GM23338 (cell line): ENCODE results near the gene DCAF6. TPM values are rescaled to one million over a fixed set of nuclear protein-coding genes. Genes with fewer than 3 reads are reported as not detected.

ENCODE experiments used
- ATAC-seq: fragments of 200-7000 bp; cut with Tn5 transposase; 3 replicates; pipeline ENCODE4 v1.9.1; 2020
- DNase-seq: peaks from one replicate; pipeline ENCODE4 v3.0.0-alpha.2; 2015; ENCODE audit warnings: low spot score
- H2AFZ ChIP-seq: fragments of 200-600 bp; sonication (generic); 2 replicates; pipeline ENCODE4 v1.8.0; 2016; ENCODE audit warnings: antibody characterized with exemption, mild to moderate bottlenecking, moderate library complexity
- H3F3A ChIP-seq: fragments of 200-600 bp; sonication (generic); replicated peaks from 2 replicates; pipeline ENCODE4 v1.8.0; 2017; ENCODE audit warnings: antibody characterized with exemption, mixed run types, low read depth
- H3K27ac ChIP-seq: fragments of 200-600 bp; sonication (generic); 2 replicates; pipeline ENCODE4 v1.6.1; 2016; ENCODE audit warnings: low read depth
- H3K27me3 ChIP-seq: fragments of 200-600 bp; sonication (generic); 2 replicates; pipeline ENCODE4 v1.8.0; 2016; ENCODE audit warnings: mild to moderate bottlenecking, mixed run types, moderate library complexity; ENCODE audit not compliant: insufficient read depth
- H3K36me3 ChIP-seq: fragments of 200-600 bp; sonication (generic); 2 replicates; pipeline ENCODE4 v1.8.0; 2016; ENCODE audit warnings: mild to moderate bottlenecking; ENCODE audit not compliant: insufficient read depth
- H3K4me1 ChIP-seq: fragments of 200-600 bp; sonication (generic); 2 replicates; pipeline ENCODE4 v1.8.0; 2016; ENCODE audit warnings: mild to moderate bottlenecking, moderate library complexity; ENCODE audit not compliant: insufficient read depth
- H3K4me2 ChIP-seq: fragments of 200-600 bp; sonication (generic); 2 replicates; pipeline ENCODE4 v1.7.1; 2017; ENCODE audit warnings: mixed run types
- H3K4me3 ChIP-seq: fragments of 200-600 bp; sonication (generic); 2 replicates; pipeline ENCODE4 v1.6.1; 2016; ENCODE audit warnings: mixed run types
- H3K79me2 ChIP-seq: fragments of 200-600 bp; sonication (generic); replicated peaks from 2 replicates; pipeline ENCODE4 v1.8.0; 2017; ENCODE audit warnings: mild to moderate bottlenecking; ENCODE audit not compliant: insufficient read depth
- H3K9me2 ChIP-seq: fragments of 200-600 bp; sonication (generic); 2 replicates; pipeline ENCODE4 v1.8.0; 2017; ENCODE audit not compliant: insufficient read depth
- H4K20me1 ChIP-seq: fragments of 200-600 bp; sonication (generic); replicated peaks from 2 replicates; pipeline ENCODE4 v1.8.0; 2017; ENCODE audit warnings: mild to moderate bottlenecking; ENCODE audit not compliant: insufficient read depth
- H3K27ac Mint-ChIP-seq: 2 replicates; pipeline ENCODE4 v1.8.0; 2020; ENCODE audit warnings: inconsistent platforms, mild to moderate bottlenecking, moderate library complexity, mixed read lengths
- H3K27me3 Mint-ChIP-seq: 3 replicates; pipeline ENCODE4 v1.8.0; 2022; ENCODE audit warnings: low read depth, mild to moderate bottlenecking, moderate library complexity, mixed read lengths, inconsistent platforms; ENCODE audit not compliant: insufficient read depth, poor library complexity
- H3K36me3 Mint-ChIP-seq: 3 replicates; pipeline ENCODE4 v1.8.0; 2021; ENCODE audit warnings: low read depth, mild to moderate bottlenecking, inconsistent platforms, moderate library complexity, mixed read lengths
- H3K4me1 Mint-ChIP-seq: 3 replicates; pipeline ENCODE4 v1.8.0; 2020; ENCODE audit warnings: mild to moderate bottlenecking, inconsistent platforms, mixed read lengths
- H3K4me3 Mint-ChIP-seq: 3 replicates; pipeline ENCODE4 v1.8.0; 2021; ENCODE audit warnings: moderate library complexity, mild to moderate bottlenecking, inconsistent platforms, mixed read lengths
- H3K9me3 Mint-ChIP-seq: 3 replicates; pipeline ENCODE4 v1.8.0; 2020; ENCODE audit warnings: moderate library complexity, mild to moderate bottlenecking, inconsistent platforms, mixed read lengths
- CREB1 ChIP-seq: fragments of 250-450 bp; sonication (Bioruptor Pico); IDR thresholded peaks from 2 replicates; pipeline ENCODE4 v1.5.0; 2020; ENCODE audit warnings: low read depth, mild to moderate bottlenecking, moderate library complexity
- ETS1 ChIP-seq: IDR thresholded peaks from 2 replicates; pipeline ENCODE4 v1.6.1; 2016; ENCODE audit warnings: antibody characterized with exemption
- EZH2phosphoT487 ChIP-seq: fragments of 200-600 bp; sonication (generic); IDR thresholded peaks from one replicate; pipeline ENCODE4 v1.8.1; 2018; ENCODE audit warnings: antibody characterized with exemption; ENCODE audit not compliant: unreplicated experiment
- JUNB ChIP-seq: IDR thresholded peaks from one replicate; pipeline ENCODE4 v1.6.1; 2016; ENCODE audit warnings: antibody characterized with exemption; ENCODE audit not compliant: unreplicated experiment
- NANOG ChIP-seq: IDR thresholded peaks from 2 replicates; pipeline ENCODE4 v1.6.1; 2016; ENCODE audit warnings: antibody characterized with exemption, borderline replicate concordance
- REST ChIP-seq: IDR thresholded peaks from one replicate; pipeline ENCODE4 v1.6.1; 2018; ENCODE audit warnings: antibody characterized with exemption; ENCODE audit not compliant: unreplicated experiment
- STAT1 ChIP-seq: IDR thresholded peaks from one replicate; pipeline ENCODE4 v1.6.1; 2016; ENCODE audit warnings: antibody characterized with exemption; ENCODE audit not compliant: unreplicated experiment
- ZNF114 ChIP-seq: fragments of 250-450 bp; sonication (Bioruptor Pico); IDR thresholded peaks from 2 replicates; pipeline ENCODE4 v1.5.0; 2020; ENCODE audit warnings: mild to moderate bottlenecking, moderate library complexity
- ZNF462 ChIP-seq: fragments of 250-450 bp; sonication (Bioruptor Pico); IDR thresholded peaks from 2 replicates; pipeline ENCODE4 v1.5.0; 2020; ENCODE audit warnings: mild to moderate bottlenecking, moderate library complexity
- polyA plus RNA-seq: library from polyadenylated mRNA; unstranded; fragments of >200 nt; fragmentation: Nextera tagmentation; extraction: Ambion mirVana; gene quantifications from 2 replicates; pipeline ENCODE4 v1.2.1, GENCODE V29; 2016
- total RNA-seq: library from RNA; depleted of rRNA; stranded (reverse); fragments of >200 nt; shearing (Covaris generic); gene quantifications from 2 replicates; pipeline ENCODE4 v1.2.3, GENCODE V29; 2014
- TF ChIP-seq, protein P1 (sequence below), 2 experiments: fragments of 200-600 bp in 1 of 2; sonication (generic) in 1 of 2; conservative IDR thresholded peaks; 2 replicates each; pipeline versions ENCODE4 v1.5.1 to v1.6.1; 2016 to 2017; ENCODE audit warnings: antibody characterized with exemption in 2 of 2, low read depth in 2 of 2, mild to moderate bottlenecking in 2 of 2, moderate library complexity in 1 of 2

The DCAF6 gene
- total and polyA plus RNA-seq, 2 experiments from 2014 or later, result 18.6 to 27.3 TPM

- Mint-ChIP-seq H3K9me3 (no peaks in the 10 kb centered on the region), H3K27ac (no peak overlapping the region), H3K27me3 (peaks cover 5% of the 10 kb centered on the region), H3K36me3 (peaks cover 4% of the 10 kb centered on the region; the same call in 1 of the 3 replicates), H3K4me1 (peaks cover 3% of the 10 kb centered on the region; the same call in 2 of the 3 replicates), H3K4me3 (no peak overlapping the region)
- Histone ChIP-seq H3K4me1 (no peaks in the 10 kb centered on the region), H3K79me2 (no peaks in the 10 kb centered on the region), H3K4me3 (no peak overlapping the region), H3K9me2 (no peaks in the 10 kb centered on the region), H3K36me3 (0 out of 2 replicates have a peak, but pooled peaks cover 8% of the 10 kb centered on the region), H4K20me1 (no peaks in the 10 kb centered on the region; the same call in none of the 2 replicates), H2AFZ (no peak overlapping the region), H3K4me2 (no peak overlapping the region), H3F3A (no peaks in the 10 kb centered on the region), H3K27ac (no peak overlapping the region), H3K27me3 (no peaks in the 10 kb centered on the region)
- no peak for TF ChIP-seq CREB1
- no peak for TF ChIP-seq ZNF462 (CRISPR knock-in tag)
- TF ChIP-seq ETS1, result no peak
- TF ChIP-seq JUNB, result no peak
- TF ChIP-seq ZNF114 (CRISPR knock-in tag), result no peak
- no peak for TF ChIP-seq STAT1
- no peak for TF ChIP-seq NANOG
- no peak for TF ChIP-seq EZH2phosphoT487
- TF ChIP-seq, protein P1, sequence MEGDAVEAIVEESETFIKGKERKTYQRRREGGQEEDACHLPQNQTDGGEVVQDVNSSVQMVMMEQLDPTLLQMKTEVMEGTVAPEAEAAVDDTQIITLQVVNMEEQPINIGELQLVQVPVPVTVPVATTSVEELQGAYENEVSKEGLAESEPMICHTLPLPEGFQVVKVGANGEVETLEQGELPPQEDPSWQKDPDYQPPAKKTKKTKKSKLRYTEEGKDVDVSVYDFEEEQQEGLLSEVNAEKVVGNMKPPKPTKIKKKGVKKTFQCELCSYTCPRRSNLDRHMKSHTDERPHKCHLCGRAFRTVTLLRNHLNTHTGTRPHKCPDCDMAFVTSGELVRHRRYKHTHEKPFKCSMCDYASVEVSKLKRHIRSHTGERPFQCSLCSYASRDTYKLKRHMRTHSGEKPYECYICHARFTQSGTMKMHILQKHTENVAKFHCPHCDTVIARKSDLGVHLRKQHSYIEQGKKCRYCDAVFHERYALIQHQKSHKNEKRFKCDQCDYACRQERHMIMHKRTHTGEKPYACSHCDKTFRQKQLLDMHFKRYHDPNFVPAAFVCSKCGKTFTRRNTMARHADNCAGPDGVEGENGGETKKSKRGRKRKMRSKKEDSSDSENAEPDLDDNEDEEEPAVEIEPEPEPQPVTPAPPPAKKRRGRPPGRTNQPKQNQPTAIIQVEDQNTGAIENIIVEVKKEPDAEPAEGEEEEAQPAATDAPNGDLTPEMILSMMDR (conservative IDR thresholded peaks at IDR 0.05; ENCODE audit: low read depth in 2 of 2), result no peak
- TF ChIP-seq REST, result no peak
- ATAC-seq, result no peak
- no peak for DNase-seq
Observed at GRCh38 chr1:168079761-168080160, 143.3 kb downstream of the DCAF6 start.
